Glutamatergic neuron (in vitro differentiated cells): Measurements from ENCODE around the gene KIRREL3. TPM values are rescaled to one million over a fixed set of nuclear protein-coding genes. Genes with fewer than 3 reads are reported as not detected.

Source experiments
- DNase-seq: peaks from one replicate; pipeline ENCODE4 v3.0.0; 2022
- H3K27ac Mint-ChIP-seq: one replicate; pipeline ENCODE4 v1.8.0; 2020; ENCODE audit warnings: mild to moderate bottlenecking, mixed read lengths, inconsistent platforms; ENCODE audit not compliant: unreplicated experiment
- H3K27me3 Mint-ChIP-seq: one replicate; pipeline ENCODE4 v1.8.0; 2020; ENCODE audit warnings: mild to moderate bottlenecking, moderate library complexity, mixed read lengths, inconsistent platforms; ENCODE audit not compliant: unreplicated experiment
- H3K36me3 Mint-ChIP-seq: one replicate; pipeline ENCODE4 v1.8.0; 2020; ENCODE audit warnings: mild to moderate bottlenecking, mixed read lengths, inconsistent platforms; ENCODE audit not compliant: unreplicated experiment
- H3K4me1 Mint-ChIP-seq: one replicate; pipeline ENCODE4 v1.8.0; 2020; ENCODE audit warnings: mild to moderate bottlenecking, low read depth, mixed read lengths, inconsistent platforms; ENCODE audit not compliant: unreplicated experiment
- H3K4me3 Mint-ChIP-seq: one replicate; pipeline ENCODE4 v1.8.0; 2020; ENCODE audit warnings: mild to moderate bottlenecking, mixed read lengths, inconsistent platforms; ENCODE audit not compliant: unreplicated experiment
- H3K9me3 Mint-ChIP-seq: one replicate; pipeline ENCODE4 v1.8.0; 2020; ENCODE audit warnings: mild to moderate bottlenecking, moderate library complexity, mixed read lengths, inconsistent platforms; ENCODE audit not compliant: unreplicated experiment
- CTCF ChIP-seq: fragments of 200-600 bp; sonication (generic); IDR thresholded peaks from one replicate; pipeline ENCODE4 v1.5.0; 2021; ENCODE audit not compliant: partially characterized antibody, unreplicated experiment
- total RNA-seq: library from RNA; stranded (reverse); fragmentation: NEBNext Ultra II Directional; extraction: Animal tissue kit (Norgen Biotek cat#: 25700); gene quantifications from one replicate; pipeline ENCODE4 v1.2.1, GENCODE V29; 2021; ENCODE audit not compliant: unreplicated experiment

Gene KIRREL3
- total RNA-seq, 1 donor from 2014 or later: 25.3 TPM

- Mint-ChIP-seq H3K27ac (no peak overlapping the region), H3K36me3 (no peaks in the 10 kb centered on the region), H3K9me3 (peaks cover 6% of the 10 kb centered on the region), H3K27me3 (peaks cover 8% of the 10 kb centered on the region), H3K4me1 (peaks cover 31% of the 10 kb centered on the region), H3K4me3 (no peak overlapping the region)
- DNase-seq: no peak
- TF ChIP-seq CTCF: no peak
These were observed 476.9 kb downstream of the KIRREL3 start for GRCh38 chr11:126523441-126524205.

DNA sequence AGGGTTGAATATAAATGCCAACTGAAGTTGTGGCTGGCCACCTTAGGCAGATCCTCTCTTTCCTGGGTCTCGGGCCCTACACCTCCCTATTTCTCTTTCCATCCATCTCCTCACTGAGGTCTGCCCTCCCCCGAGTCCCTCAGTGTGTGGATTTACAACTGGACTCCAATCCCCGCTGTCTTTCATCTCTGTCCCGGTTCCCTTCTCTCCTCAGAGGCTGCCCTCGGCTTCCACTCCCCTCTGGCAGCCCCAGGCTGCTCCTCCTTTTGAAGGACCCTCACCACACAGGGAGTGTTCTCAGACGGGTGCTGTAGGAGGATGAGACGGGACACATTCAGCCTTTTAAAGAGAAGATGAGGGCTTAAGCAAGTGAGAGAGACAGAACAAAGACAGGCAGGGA is 478.0 kb downstream of the KIRREL3 start:
- Mint-ChIP-seq H3K36me3 (no peaks in the 10 kb centered on the region), H3K4me3 (no peak overlapping the region), H3K27ac (no peak overlapping the region), H3K9me3 (peaks cover 7% of the 10 kb centered on the region), H3K27me3 (peaks cover 13% of the 10 kb centered on the region), H3K4me1 (peaks cover 36% of the 10 kb centered on the region)
- TF ChIP-seq CTCF: no peak
- DNase-seq: no peak

- Mint-ChIP-seq H3K36me3 (no peaks in the 10 kb centered on the region), H3K27ac (no peak overlapping the region), H3K4me3 (no peak overlapping the region), H3K4me1 (peaks cover 36% of the 10 kb centered on the region), H3K9me3 (peaks cover 7% of the 10 kb centered on the region), H3K27me3 (peaks cover 13% of the 10 kb centered on the region)
- DNase-seq: no peak
- TF ChIP-seq CTCF: no peak
These were observed 478.4 kb downstream of the KIRREL3 start for GRCh38 chr11:126522152-126522551.

DNA sequence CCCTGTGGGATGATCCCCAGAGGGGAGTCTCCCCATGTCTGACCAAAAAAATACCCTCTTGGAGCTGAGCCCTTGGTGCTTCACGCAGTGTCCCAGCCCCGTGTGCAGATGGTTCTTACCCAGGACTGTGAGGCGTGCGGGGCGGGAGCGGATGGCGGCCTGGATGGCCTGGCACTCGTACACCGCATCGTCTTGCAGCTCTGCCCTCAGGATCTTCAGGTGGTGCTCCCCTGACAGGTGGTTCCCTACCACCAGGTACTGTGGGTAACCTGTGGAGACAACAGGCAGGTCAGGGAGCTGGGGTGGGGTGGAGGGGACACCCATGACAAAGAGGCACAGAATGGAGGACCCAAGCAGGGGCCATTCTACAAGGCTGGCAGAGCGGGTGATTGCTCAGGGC is 479.4 kb downstream of the KIRREL3 start:
- Mint-ChIP-seq H3K4me1 (peaks cover 38% of the 10 kb centered on the region), H3K27ac (no peak overlapping the region), H3K4me3 (no peak overlapping the region), H3K9me3 (peaks cover 9% of the 10 kb centered on the region), H3K27me3 (peaks cover 13% of the 10 kb centered on the region), H3K36me3 (no peaks in the 10 kb centered on the region)
- TF ChIP-seq CTCF: no peak
- DNase-seq: no peak

GRCh38 chr11:126519764-126520734 is 480.5 kb downstream of the KIRREL3 start:
- DNase-seq: no peak
- no peaks in the 10 kb centered on the region for H3K36me3 Mint-ChIP-seq
- peak overlapping the region; percentile 68 for H3K4me3 Mint-ChIP-seq

More at GRCh38 chr11:126519764-126520734, 480.5 kb downstream of the KIRREL3 start:
- Mint-ChIP-seq H3K9me3 (peaks cover 9% of the 10 kb centered on the region), H3K27me3 (peaks cover 13% of the 10 kb centered on the region), H3K27ac (peak overlapping the region; percentile 88), H3K4me1 (peaks cover 33% of the 10 kb centered on the region)
- TF ChIP-seq CTCF: no peak
